AML-193 (cell line): Measurements from ENCODE around the gene CAMTA1.
"Not testable (repeated sequence)": the region's sequence is repeated elsewhere in the genome, so short reads cannot be mapped to it uniquely, and the experiment has no call there.

Experiments
- DNase-seq, 2 experiments: peaks; one replicate each; lab custom pipeline; 2025; lab: John Stamatoyannopoulos, UW

Gene CAMTA1

GRCh38 chr1:6906783-6907182 is 121.5 kb downstream of the CAMTA1 start:
- DNase-seq = no peak

DNA sequence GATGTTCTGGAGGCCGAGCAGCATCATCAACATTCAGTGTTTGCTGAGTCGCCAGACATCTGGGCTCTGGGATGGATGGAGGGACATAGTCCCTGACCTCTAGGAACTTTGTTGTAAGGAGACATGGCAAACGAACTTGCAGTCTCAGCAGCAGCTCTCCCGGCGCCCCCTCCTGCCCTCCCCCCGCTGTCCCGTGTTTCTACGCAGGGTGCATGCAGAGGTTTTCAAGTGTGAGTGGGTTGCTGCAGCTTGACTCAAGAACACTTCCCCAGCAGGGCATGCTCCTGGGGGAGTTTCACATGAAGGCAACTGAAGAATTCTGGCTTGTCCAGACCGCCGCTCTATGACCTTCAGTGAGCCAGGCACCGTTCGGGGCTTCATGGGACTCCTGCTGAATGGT is 121.9 kb downstream of the CAMTA1 start:
- DNase-seq = no peak

DNA sequence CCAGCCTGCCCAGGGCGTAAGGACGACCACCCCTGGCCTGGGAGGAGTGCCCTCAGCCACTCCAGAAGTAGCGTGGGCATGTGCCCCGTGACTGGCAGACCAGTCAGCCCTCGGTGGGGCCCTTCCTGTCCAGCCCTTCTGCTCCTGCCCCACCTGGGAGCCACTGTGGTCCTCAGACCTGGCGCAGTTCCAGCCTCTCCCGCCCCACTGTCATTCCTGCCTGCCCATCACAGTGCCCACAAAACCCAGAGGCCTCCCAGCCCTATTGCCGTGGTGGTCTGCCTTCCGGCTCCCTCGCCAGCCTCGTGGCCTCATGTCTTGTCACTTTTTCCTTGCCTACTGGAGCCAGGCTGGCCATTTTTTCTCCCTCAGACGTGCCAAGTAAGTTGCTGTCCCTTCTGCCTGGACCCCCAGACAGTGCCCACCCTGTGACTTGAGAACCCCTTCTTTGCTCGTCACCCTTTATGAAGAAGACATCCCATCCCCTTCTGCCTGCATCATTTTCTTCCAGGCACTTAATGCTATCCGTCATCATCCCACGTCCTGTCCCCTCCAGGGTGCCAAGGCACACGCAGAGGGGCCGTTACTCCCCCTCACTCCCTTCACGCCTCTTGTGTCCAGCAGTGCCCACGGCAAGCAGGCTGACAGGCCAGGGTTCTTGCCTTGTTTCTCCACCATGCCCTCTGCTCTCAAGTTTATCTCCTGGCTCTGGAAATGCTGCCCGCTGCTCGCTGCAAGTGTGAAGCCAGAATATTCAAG is 122.6 kb downstream of the CAMTA1 start:
- DNase-seq = no peak

DNA sequence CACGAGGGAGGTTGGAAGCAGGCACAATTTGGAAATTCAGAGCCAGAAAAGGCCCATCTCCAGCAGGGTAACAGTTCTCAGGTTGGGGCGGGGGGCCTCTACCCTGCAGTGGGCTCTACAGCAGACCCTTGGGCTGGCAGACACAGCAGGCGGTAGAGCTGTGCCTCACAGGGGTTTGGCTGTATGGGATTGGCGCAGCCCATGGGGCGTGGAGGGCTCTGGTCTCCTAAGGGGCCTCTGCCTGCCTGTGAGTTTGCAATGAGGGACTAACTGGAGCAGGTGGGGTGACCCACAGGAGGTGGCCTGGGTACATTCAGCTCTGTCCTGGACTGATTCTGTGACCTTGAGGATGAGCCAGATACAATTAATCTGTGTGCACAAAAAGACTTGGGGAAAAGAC is 124.1 kb downstream of the CAMTA1 start:
- no peak for DNase-seq

DNA sequence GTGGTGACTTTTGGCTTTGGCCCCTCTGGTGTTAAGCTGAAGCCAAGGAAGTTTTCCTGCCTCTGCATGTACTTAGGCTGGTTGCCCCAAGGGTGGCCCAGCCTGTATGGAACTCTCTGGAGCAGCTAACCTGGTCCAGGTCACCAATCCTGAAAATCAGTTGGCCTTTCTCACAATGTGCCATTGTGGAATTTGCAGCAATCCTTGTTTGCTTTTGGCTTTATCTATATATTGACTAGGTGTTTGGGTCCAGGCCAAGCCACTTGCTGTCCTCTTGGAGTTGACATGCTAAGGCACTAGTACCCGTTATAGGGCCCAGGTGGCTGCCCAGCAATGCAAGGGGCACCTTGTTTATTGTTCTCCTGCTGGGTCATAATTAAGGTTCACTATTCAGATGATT is 124.6 kb downstream of the CAMTA1 start:
- no peak for DNase-seq

- DNase-seq = no peak
Measured at GRCh38 chr1:6911021-6911941, 126.0 kb downstream of the CAMTA1 start.

DNA sequence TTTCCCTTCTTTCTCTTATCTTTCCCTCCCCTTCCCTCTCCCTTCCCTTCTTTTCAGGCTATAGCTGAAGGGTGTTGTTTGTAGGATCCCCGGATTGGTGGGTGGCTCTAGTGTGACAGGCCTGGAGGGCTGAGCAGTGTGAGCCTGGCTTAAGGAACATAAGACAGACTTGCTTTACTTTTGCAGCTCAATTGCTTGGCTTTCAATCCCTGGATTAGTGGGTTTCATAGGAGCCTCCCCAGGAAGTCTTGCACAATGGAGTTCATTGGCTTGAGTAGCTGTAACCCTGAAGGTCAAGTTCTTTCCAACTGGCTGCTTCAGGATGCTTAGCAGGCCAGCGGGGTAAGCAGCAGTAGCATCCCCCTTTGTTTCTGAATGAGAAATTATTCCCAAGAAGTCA is 126.7 kb downstream of the CAMTA1 start:
- DNase-seq = no peak

DNA sequence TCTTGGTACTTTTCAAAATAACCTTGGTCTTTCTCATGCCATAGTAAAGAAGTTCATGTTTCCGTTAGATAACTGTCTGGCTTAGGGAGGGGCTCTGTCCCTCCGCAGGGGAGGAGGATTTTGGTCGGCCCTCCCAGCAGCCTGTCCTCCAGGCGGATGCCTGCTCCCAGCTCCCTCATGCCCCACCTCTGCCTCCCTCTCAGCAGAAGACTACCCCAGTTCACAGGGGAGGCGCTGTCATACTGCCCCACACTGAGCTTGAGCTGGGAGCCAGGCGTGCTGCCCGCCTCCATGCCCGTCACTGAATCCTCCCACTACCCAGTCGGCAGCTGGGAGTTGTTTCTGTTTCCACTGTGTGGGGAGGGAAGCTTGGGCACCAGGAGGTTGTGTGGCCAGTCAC is 127.3 kb downstream of the CAMTA1 start:
- DNase-seq = no peak

GRCh38 chr1:6913086-6913485 is 127.8 kb downstream of the CAMTA1 start:
- no peak for DNase-seq

- DNase-seq = no peak
Measured at GRCh38 chr1:6914706-6915105, 129.5 kb downstream of the CAMTA1 start.

DNA sequence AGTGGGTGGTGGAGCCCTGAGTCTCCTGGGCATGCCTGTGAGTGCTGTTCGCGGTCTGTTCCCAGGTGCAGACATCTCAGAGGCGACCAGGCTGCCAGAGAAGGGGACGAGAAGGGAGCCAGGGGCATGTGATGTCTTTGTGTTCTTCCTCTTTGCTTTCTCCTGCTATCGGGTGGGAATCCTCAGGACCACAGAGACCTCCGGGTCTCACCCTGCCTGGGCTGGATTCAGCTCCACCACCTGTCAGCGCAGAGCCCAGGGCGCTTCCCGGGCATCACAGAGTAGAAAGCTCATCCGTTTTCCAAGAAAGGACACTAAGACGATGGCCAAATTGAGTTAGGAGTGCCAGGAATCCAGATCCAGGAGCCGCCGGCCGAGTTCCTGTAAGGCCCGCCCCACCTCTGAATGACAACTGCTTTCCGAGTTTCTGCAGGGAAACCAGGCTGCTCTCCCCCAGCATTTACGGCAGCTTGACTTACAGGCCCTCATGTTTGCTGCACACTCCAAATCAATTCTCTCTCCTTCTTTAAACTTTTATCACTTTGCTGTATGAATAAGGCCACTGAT is 130.8 kb downstream of the CAMTA1 start:
- no peak for DNase-seq

DNA sequence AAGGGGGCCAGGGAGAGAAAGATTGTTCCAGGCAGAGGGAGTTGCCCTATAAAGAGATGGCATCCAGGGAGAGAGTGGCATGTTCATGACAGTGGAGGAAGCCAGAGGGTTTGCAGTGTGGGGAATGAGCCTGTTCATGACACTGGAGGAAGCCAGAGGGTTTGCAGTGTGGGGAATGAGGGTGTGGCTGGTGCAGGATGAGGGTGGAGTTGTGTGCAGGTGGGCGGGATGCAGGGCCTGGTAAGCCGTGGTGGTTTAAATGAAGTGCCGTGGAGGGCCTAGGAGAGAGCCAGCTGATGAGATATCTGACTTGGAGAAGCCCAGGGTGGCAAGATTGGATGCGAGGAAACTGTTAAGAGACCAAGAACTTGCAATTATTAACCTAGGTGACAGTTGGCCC is 131.8 kb downstream of the CAMTA1 start:
- DNase-seq = no peak

- DNase-seq = no peak
Measured at GRCh38 chr1:6918186-6918924, 133.1 kb downstream of the CAMTA1 start.

DNA sequence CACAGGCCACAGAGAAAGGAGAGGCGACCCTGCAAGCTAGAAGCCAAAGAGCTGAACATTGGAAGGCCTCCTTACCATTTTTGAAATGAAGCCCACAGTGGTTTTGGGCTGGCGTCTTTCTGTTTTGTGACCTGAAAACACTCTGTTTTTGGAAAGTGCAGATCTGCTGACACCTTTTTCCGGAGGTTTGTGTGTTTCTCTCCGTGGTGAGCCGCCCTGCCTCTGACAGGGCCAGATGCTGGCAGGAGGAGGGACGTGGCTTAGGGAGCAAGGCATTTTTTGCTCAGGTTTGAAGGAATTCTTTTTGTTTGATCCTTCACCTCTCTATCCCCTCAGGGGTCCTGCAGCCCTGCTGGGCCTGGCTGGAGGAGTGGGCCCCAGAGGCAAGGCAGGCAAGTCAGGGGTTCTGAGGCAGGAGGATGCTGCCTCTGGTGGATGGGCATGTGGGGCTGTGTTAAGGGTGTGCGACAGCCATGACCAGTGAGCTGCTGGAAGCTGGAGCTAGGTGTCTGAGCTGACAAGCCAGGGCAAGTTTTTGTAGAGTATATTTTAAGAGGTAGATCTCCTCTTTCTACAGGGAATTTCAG is 133.8 kb downstream of the CAMTA1 start:
- DNase-seq = no peak

- not testable (repeated sequence) for DNase-seq
Measured at GRCh38 chr1:6921506-6921905, 136.3 kb downstream of the CAMTA1 start.

- no peak for DNase-seq
Measured at GRCh38 chr1:6922096-6922931, 137.1 kb downstream of the CAMTA1 start.

DNA sequence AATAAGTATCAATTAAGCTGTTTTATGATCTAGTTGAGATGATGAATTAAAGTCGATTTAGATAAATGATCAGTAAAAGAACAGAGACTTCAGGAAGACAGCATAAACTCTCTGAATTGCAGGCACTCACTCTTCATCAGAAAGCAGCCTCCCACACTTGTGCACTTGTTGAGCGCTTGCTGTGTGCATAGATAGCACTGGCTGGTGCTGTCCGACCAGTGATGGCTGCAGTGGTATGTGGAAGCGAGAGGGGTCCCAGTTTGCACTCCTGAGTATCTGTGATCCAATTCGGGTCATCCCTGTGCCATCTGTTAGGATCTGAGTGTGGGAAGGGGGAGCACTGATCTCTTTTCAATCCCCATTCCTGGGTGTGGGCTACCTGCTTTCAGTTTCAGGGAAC is 137.8 kb downstream of the CAMTA1 start:
- DNase-seq = no peak

GRCh38 chr1:6923416-6923815 is 138.2 kb downstream of the CAMTA1 start:
- DNase-seq = no peak

- no peak for DNase-seq
Measured at GRCh38 chr1:6923955-6924881, 139.0 kb downstream of the CAMTA1 start.

GRCh38 chr1:6924891-6925290 is 139.6 kb downstream of the CAMTA1 start:
- DNase-seq = no peak
